ENCODE data around the gene YTHDF1.

DNA sequence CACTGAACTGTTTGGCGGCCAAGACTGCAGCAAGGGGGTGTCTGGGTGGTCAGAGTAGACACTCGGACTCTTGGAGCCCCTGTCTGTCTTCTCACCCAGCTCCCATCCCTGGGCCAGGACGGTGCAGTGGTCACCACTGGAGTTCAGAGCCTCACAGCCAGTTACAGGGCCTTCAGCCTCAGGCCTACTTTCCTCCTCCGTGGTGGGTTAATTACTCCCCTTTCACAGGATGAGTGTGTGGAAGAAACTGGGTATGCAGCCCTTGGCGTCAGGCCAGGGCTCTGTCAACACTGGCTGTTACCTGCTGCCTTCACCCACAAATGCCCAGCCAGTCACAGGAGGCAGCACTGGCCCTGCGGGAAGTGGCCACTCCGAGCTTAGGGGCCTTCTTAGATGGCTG is 1.8 kb upstream of the YTHDF1 start:
- TF ChIP-seq, protein P1, sequence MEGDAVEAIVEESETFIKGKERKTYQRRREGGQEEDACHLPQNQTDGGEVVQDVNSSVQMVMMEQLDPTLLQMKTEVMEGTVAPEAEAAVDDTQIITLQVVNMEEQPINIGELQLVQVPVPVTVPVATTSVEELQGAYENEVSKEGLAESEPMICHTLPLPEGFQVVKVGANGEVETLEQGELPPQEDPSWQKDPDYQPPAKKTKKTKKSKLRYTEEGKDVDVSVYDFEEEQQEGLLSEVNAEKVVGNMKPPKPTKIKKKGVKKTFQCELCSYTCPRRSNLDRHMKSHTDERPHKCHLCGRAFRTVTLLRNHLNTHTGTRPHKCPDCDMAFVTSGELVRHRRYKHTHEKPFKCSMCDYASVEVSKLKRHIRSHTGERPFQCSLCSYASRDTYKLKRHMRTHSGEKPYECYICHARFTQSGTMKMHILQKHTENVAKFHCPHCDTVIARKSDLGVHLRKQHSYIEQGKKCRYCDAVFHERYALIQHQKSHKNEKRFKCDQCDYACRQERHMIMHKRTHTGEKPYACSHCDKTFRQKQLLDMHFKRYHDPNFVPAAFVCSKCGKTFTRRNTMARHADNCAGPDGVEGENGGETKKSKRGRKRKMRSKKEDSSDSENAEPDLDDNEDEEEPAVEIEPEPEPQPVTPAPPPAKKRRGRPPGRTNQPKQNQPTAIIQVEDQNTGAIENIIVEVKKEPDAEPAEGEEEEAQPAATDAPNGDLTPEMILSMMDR (IDR thresholded peaks at IDR 0.05; ENCODE audit: poor library complexity, severe bottlenecking) = no peak
- TF ChIP-seq, protein P2, sequence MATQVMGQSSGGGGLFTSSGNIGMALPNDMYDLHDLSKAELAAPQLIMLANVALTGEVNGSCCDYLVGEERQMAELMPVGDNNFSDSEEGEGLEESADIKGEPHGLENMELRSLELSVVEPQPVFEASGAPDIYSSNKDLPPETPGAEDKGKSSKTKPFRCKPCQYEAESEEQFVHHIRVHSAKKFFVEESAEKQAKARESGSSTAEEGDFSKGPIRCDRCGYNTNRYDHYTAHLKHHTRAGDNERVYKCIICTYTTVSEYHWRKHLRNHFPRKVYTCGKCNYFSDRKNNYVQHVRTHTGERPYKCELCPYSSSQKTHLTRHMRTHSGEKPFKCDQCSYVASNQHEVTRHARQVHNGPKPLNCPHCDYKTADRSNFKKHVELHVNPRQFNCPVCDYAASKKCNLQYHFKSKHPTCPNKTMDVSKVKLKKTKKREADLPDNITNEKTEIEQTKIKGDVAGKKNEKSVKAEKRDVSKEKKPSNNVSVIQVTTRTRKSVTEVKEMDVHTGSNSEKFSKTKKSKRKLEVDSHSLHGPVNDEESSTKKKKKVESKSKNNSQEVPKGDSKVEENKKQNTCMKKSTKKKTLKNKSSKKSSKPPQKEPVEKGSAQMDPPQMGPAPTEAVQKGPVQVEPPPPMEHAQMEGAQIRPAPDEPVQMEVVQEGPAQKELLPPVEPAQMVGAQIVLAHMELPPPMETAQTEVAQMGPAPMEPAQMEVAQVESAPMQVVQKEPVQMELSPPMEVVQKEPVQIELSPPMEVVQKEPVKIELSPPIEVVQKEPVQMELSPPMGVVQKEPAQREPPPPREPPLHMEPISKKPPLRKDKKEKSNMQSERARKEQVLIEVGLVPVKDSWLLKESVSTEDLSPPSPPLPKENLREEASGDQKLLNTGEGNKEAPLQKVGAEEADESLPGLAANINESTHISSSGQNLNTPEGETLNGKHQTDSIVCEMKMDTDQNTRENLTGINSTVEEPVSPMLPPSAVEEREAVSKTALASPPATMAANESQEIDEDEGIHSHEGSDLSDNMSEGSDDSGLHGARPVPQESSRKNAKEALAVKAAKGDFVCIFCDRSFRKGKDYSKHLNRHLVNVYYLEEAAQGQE (IDR thresholded peaks at IDR 0.05; ENCODE audit: borderline replicate concordance) = no peak
- TF ChIP-seq TAF1 (IDR thresholded peaks at IDR 0.05; ENCODE audit: low read depth) (no peak), POLR2AphosphoS5 (IDR thresholded peaks at IDR 0.05) (no peak), MXI1 (conservative IDR thresholded peaks at IDR 0.05; ENCODE audit: poor library complexity, severe bottlenecking) (no peak)

Measured in neural cell (in vitro differentiated cells).